Activated CD4-positive, alpha-beta T cell treated with anti-CD3 and anti-CD28 coated beads for 36 hours (primary cell): Measurements from ENCODE around the gene RBM15. TPM values are rescaled to one million over a fixed set of nuclear protein-coding genes. Genes with fewer than 3 reads are reported as not detected.

Experiments
- ATAC-seq: fragments of 200-7000 bp; cut with Tn5 transposase; one replicate; pipeline ENCODE4 v1.10.0; 2021; ENCODE audit warnings: mild to moderate bottlenecking, moderate library complexity
- CTCF ChIA-PET: fragments of 350-600 bp; sonication (Branson Sonifier 250); formaldehyde crosslinking; loops from one replicate; lab custom pipeline; 2021; ENCODE audit warnings: antibody characterized with exemption; lab: Charles Lee
- POLR2A ChIA-PET: fragments of 350-600 bp; sonication (Branson Sonifier 250); formaldehyde crosslinking; loops from one replicate; lab custom pipeline; 2021; ENCODE audit warnings: antibody characterized with exemption, inconsistent platforms; lab: Charles Lee
- DNase-seq: peaks from one replicate; pipeline ENCODE4 v3.0.0-alpha.2; 2020
- H3K27ac Mint-ChIP-seq: one replicate; pipeline ENCODE4 v1.8.0; 2021; ENCODE audit warnings: mixed read lengths
- H3K27me3 Mint-ChIP-seq: one replicate; pipeline ENCODE4 v1.8.0; 2021; ENCODE audit warnings: mixed read lengths
- H3K36me3 Mint-ChIP-seq: one replicate; pipeline ENCODE4 v1.8.0; 2021; ENCODE audit warnings: low read depth, mixed read lengths
- H3K4me1 Mint-ChIP-seq: one replicate; pipeline ENCODE4 v1.8.0; 2021; ENCODE audit warnings: mixed read lengths
- H3K4me3 Mint-ChIP-seq: one replicate; pipeline ENCODE4 v1.8.0; 2021; ENCODE audit warnings: mild to moderate bottlenecking, moderate library complexity, mixed read lengths
- H3K9me3 Mint-ChIP-seq: one replicate; pipeline ENCODE4 v1.8.0; 2021; ENCODE audit warnings: low read depth, mixed read lengths
- intact Hi-C, 2 experiments: fragments of 100-400 bp; cut with DNase I in 1 of 2; cut with micrococcal nuclease in 1 of 2; formaldehyde crosslinking; loops; one replicate each; pipeline versions ENCODE4 v1.14.2 to v1.15.1; 2022 to 2024; cut with DNase I, micrococcal nuclease
- total RNA-seq, 2 experiments: library from RNA; stranded (reverse); gene quantifications; one replicate each; pipeline ENCODE4 v1.2.3, GENCODE V29; 2021

Gene RBM15
- total RNA-seq, 2 experiments from 2014 or later, result 60.7 to 63.2 TPM

DNA sequence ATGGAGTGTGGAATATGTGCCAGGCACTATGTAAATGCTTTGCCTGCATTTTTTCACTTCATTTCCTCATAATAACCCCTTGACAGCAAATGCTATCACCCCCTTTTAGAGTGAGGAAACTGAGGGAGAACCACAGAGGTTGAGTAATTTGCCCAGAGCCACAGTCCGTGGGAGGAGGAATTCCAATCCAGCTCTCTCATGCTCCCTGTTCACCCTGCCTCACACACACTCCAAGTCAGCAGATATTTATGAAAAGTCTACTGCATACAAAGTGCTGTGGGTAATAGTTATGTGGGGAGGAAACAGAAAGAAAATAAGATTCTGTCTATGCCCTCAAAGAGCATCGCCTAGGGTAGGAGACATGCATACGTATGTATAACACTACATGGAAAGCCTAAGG is 30.9 kb upstream of the RBM15 start:
- no peak overlapping the region for H3K27ac Mint-ChIP-seq
- no peak for DNase-seq
- POLR2A ChIA-PET, result no interaction called here
- no peaks in the 10 kb centered on the region for H3K27me3 Mint-ChIP-seq
- H3K36me3 Mint-ChIP-seq, result no peaks in the 10 kb centered on the region
- H3K4me3 Mint-ChIP-seq, result no peak overlapping the region
- no peaks in the 10 kb centered on the region for H3K4me1 Mint-ChIP-seq
- no peak for ATAC-seq
- CTCF ChIA-PET, result interaction anchor here (0.6 to 19.7 kb wide), 4 partner anchors 18 to 932 kb away, joined by 3 to 547 read pairs (median 4); partner anchors contain the start of gene KCNC4
- H3K9me3 Mint-ChIP-seq, result no peaks in the 10 kb centered on the region
- intact Hi-C loops, result no loop called here

DNA sequence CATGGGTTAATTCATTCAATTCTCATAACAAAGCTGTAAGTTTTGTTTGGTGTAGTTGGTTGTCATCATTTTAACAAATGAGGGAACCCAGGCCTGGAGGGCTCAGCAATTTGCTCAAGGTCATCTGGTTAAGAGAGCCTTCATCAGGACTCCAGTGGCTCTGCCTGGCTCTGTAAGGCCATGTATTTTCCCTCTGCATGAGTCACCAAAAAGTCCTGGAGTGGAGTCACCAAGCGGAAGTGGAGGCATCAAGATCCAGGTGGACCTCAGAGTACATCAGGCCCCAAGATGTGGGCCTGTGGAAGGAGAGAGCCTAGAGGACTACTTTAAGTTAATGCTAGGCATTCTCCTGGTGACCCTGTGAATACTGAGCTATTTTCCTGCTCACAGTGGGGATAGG is 30.0 kb upstream of the RBM15 start:
- H3K27ac Mint-ChIP-seq, result no peak overlapping the region
- CTCF ChIA-PET, result interaction anchor here (0.6 to 19.7 kb wide), 8 partner anchors 8 to 187 kb away, joined by 3 to 547 read pairs (median 6); partner anchors contain the start of gene KCNC4
- no peaks in the 10 kb centered on the region for H3K4me1 Mint-ChIP-seq
- H3K36me3 Mint-ChIP-seq, result no peaks in the 10 kb centered on the region
- intact Hi-C loops, result no loop called here
- H3K27me3 Mint-ChIP-seq, result no peaks in the 10 kb centered on the region
- ATAC-seq (no peak), DNase-seq (no peak)
- no peaks in the 10 kb centered on the region for H3K9me3 Mint-ChIP-seq
- H3K4me3 Mint-ChIP-seq, result no peak overlapping the region
- POLR2A ChIA-PET, result no interaction called here

DNA sequence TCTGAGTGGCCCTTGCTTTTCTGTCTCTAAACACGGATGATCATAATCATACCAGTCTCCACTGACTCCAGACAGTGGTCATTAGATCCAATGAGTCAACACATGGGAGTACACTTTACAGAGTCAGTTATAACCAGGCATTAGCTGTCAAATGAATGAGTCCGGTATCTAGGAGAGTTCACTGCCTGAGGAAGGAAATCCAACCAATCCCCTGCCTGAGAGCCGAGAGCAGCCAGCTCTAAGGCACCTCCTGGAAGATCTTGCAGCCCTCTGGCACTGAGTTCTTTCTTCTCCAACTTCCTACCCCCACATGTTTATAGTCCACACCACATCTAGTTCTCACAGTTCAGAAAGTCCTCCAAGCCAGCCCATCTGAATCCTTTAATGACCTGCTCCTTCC is 29.4 kb upstream of the RBM15 start:
- no peaks in the 10 kb centered on the region for H3K4me1 Mint-ChIP-seq
- no peak overlapping the region for H3K4me3 Mint-ChIP-seq
- no peaks in the 10 kb centered on the region for H3K9me3 Mint-ChIP-seq
- DNase-seq, result no peak
- no peak for ATAC-seq
- H3K27ac Mint-ChIP-seq, result no peak overlapping the region
- intact Hi-C loops, result loop anchor here in 1 of 2 experiments (5.0 kb wide), 1 partner anchor 188 kb away; no protein-coding TSS in a partner anchor
- no peaks in the 10 kb centered on the region for H3K27me3 Mint-ChIP-seq
- POLR2A ChIA-PET, result no interaction called here
- CTCF ChIA-PET, result interaction anchor here (0.6 to 19.7 kb wide), 10 partner anchors 9 to 1022 kb away, joined by 3 to 547 read pairs (median 4); partner anchors contain the start of gene KCNC4
- no peaks in the 10 kb centered on the region for H3K36me3 Mint-ChIP-seq

DNA sequence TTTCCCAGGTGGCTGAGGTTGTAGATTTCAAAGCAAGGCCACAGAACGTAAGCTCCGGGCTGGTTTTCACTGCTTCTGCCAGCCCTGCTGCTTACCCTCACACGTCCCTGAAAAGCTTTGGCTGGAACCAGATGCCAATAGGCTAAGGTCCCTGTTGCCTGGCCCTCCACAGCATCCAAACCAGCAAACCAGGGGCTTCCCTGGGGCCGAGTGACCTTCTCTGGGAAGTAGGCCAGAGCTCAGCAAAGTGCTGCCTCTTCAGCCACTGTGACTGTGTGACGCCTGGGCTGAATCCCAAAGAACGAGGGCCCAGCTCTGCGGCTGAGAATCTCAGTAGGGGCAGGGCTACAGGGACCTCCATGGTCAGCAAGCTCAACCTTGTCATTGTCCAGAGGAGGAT is 28.9 kb upstream of the RBM15 start:
- POLR2A ChIA-PET, result no interaction called here
- DNase-seq (no peak), ATAC-seq (no peak)
- intact Hi-C loops, result loop anchor here in 1 of 2 experiments (5.0 kb wide), 1 partner anchor 187 kb away; no protein-coding TSS in a partner anchor
- Mint-ChIP-seq H3K27me3 (no peaks in the 10 kb centered on the region), H3K4me1 (no peaks in the 10 kb centered on the region), H3K4me3 (no peak overlapping the region), H3K36me3 (no peaks in the 10 kb centered on the region), H3K9me3 (no peaks in the 10 kb centered on the region), H3K27ac (no peak overlapping the region)
- CTCF ChIA-PET, result interaction anchor here (0.7 to 19.7 kb wide), 9 partner anchors 9 to 1023 kb away, joined by 3 to 547 read pairs (median 6); partner anchors contain the start of gene KCNC4

DNA sequence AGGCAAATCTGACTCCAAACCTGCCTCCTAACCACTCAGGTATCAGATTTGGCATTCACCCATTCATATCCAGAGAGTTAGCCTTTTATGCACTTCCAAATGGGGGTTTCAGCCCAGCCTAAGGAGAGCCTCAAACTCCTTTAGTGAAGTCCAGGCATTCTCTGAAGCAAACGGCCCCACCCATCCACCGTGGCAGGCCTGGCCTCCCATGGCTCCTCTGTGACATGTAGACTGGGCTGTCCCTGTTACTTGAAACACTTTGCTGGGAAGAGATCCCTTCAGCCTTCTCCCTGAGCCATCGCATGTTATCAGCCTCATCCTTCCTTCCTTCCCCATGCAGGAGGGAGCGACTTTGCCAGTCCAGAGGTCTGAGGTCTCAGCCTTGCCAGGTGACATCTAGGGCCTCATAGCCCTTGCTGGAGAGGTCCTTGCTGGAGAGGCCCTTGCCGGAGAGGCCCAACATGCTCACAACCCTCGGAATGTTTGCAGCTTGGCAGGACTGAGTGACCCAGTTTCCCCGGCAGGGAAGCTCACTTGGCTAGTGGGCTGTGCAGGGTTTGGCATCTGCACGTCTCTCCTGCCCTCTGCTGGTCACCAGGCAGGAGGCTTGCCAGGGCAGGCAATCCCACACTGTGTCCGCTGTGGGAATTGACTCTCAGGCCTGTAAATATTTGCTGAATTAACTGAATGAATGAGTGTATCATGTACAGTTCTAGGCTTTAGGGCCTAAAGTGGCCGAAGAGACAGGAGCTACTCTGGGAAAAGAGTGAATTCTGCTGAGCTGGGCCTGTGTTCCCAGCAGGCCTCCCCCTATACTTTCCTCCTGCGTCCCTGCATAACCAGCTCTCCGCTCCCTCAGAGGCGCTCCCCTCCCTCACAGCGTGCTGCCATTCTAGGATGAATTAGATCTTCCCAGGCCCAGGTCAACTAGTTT is 26.7 kb upstream of the RBM15 start:
- no peaks in the 10 kb centered on the region for H3K4me1 Mint-ChIP-seq
- H3K9me3 Mint-ChIP-seq, result no peaks in the 10 kb centered on the region
- H3K4me3 Mint-ChIP-seq, result no peak overlapping the region
- ChIA-PET CTCF (interaction anchor here (0.5 to 19.7 kb wide), 29 partner anchors 11 to 1045 kb away, joined by 3 to 547 read pairs (median 4); partner anchors contain the start of genes KCNA10 and KCNC4), POLR2A (interaction anchor here (1.0 to 2.1 kb wide), 3 partner anchors 26 to 110 kb away, joined by 3 to 10 read pairs (median 4); partner anchors contain the start of gene RBM15)
- ATAC-seq (peak; percentile 98), DNase-seq (peak; percentile 86)
- H3K27ac Mint-ChIP-seq, result no peak overlapping the region
- intact Hi-C loops, result loop anchor here (1.0 to 5.0 kb wide), 4 partner anchors 105 to 185 kb away; no protein-coding TSS in a partner anchor
- no peaks in the 10 kb centered on the region for H3K27me3 Mint-ChIP-seq
- no peaks in the 10 kb centered on the region for H3K36me3 Mint-ChIP-seq

DNA sequence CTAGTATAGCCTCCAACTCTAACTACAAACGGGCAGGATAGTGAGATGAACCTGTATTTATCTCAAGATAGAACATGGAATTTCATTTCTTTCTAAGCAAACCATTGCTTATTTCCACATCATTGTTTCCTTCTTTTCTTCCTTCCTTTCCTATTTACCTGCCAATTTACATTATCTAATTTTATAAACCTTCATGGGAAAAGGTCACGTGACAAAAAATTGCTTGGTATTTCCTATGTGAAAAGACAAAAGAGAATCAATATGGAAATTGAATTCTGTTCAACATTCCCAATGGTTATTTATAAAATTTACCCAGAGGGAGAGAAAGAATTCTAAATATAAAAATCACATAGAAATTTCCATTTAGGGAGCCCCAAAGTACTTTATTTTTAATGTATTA is 22.4 kb upstream of the RBM15 start:
- CTCF ChIA-PET, result interaction anchor here (1.0 to 19.7 kb wide), 3 partner anchors 112 to 179 kb away, joined by 3 to 547 read pairs (median 8); partner anchors contain the start of gene KCNC4
- ATAC-seq, result no peak
- intact Hi-C loops, result no loop called here
- no peaks in the 10 kb centered on the region for H3K27me3 Mint-ChIP-seq
- no peaks in the 10 kb centered on the region for H3K9me3 Mint-ChIP-seq
- no peaks in the 10 kb centered on the region for H3K36me3 Mint-ChIP-seq
- peaks cover 3% of the 10 kb centered on the region for H3K4me1 Mint-ChIP-seq
- DNase-seq, result no peak
- H3K27ac Mint-ChIP-seq, result no peak overlapping the region
- POLR2A ChIA-PET, result interaction anchor here (0.9 kb wide), 1 partner anchor 25 kb away, joined by 3 read pairs; no protein-coding TSS in a partner anchor
- no peak overlapping the region for H3K4me3 Mint-ChIP-seq

DNA sequence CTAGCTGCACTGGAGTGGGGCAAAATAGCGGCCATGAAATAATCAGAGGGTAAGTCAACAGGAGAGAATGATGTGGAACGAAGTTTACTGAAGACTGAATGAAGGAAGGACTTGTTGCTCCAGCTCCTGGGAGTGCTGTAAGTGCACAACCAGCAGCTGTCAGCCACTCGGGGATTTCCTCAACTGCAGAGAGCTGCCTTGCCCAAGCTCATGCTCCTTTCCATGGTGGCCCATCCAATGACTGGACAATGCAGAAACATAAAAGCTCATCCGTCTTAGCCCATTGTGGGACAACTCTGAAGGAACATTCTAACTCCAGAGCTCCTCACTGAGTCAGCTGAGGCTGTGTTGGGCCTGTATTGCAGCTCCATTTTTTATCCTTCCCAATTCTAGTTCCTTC is 21.1 kb upstream of the RBM15 start:
- intact Hi-C loops, result no loop called here
- no peak for DNase-seq
- Mint-ChIP-seq H3K4me3 (no peak overlapping the region), H3K9me3 (no peaks in the 10 kb centered on the region), H3K27ac (no peak overlapping the region), H3K27me3 (no peaks in the 10 kb centered on the region), H3K36me3 (no peaks in the 10 kb centered on the region), H3K4me1 (peaks cover 3% of the 10 kb centered on the region)
- ChIA-PET POLR2A (no interaction called here), CTCF (interaction anchor here (0.6 to 19.7 kb wide), 8 partner anchors 10 to 178 kb away, joined by 3 to 547 read pairs (median 4); partner anchors contain the start of gene KCNC4)
- ATAC-seq, result no peak

DNA sequence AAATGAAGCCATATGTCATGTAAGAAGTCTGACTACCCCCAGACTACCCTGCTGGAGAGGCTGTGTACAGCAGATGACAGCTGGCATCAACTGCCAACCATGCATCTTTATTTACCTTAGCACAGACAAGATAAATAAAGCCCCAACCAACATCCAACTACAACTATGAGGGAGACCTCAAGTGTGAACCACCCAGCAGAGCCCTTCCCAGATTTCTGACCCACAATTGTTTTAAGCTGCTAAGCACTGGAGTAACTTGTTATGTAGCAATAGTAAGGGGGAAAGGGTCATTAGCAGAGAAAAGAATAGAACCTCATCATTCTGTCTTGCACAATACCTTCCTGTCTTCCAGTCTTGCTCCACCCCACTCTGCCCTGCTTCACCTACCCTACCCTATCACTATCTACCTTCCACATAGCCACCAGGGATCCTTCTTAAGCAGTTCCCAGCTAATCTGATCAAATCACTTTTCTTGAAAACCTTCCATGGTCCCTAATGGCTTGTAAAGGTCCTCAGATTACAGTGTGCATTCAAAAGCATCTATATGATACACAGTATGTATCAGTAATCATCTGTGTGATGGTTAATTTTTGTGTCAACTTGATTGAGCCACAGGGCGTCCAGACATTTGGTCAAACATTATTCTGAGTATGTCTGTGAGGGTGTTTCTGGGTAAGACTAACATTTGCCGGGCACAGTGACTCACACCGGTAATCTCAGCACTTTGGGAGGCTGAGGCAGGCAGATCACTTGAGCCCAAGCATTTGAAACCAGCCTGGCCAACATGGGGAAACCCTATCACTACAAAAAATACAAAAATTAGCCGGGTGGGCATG is 19.6 kb upstream of the RBM15 start:
- H3K27me3 Mint-ChIP-seq, result no peaks in the 10 kb centered on the region
- no peak overlapping the region for H3K27ac Mint-ChIP-seq
- intact Hi-C loops, result no loop called here
- ATAC-seq (peak; percentile 55), DNase-seq (no peak)
- no peak overlapping the region for H3K4me3 Mint-ChIP-seq
- H3K9me3 Mint-ChIP-seq, result no peaks in the 10 kb centered on the region
- POLR2A ChIA-PET, result no interaction called here
- CTCF ChIA-PET, result interaction anchor here (1.1 to 19.7 kb wide), 3 partner anchors 20 to 141 kb away, joined by 4 to 547 read pairs (median 4); partner anchors contain the start of gene KCNC4
- no peaks in the 10 kb centered on the region for H3K36me3 Mint-ChIP-seq
- H3K4me1 Mint-ChIP-seq, result peaks cover 3% of the 10 kb centered on the region

DNA sequence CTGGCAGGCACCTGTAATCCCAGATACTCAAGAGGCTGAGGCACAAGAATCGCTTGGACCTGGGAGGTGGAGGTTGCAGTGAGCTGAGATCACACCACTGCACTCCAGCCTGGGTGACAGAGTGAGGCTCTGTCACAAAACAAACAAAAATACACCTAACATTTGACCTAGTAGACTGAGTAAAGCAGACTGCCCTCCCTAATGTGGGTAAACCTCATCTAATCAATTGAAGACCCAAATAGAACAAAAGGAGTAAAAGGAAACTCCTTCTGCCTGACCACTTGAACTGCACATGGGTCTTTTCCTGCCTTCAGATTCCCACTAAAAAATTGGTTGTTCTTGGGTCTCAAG is 19.0 kb upstream of the RBM15 start:
- ATAC-seq (no peak), DNase-seq (no peak)
- ChIA-PET CTCF (interaction anchor here (0.7 to 19.7 kb wide), 3 partner anchors 19 to 140 kb away, joined by 3 to 547 read pairs (median 4); partner anchors contain the start of genes KCNC4 and RBM15), POLR2A (no interaction called here)
- Mint-ChIP-seq H3K27me3 (no peaks in the 10 kb centered on the region), H3K9me3 (no peaks in the 10 kb centered on the region), H3K4me3 (no peak overlapping the region), H3K27ac (no peak overlapping the region), H3K36me3 (no peaks in the 10 kb centered on the region), H3K4me1 (peaks cover 3% of the 10 kb centered on the region)
- intact Hi-C loops, result no loop called here

DNA sequence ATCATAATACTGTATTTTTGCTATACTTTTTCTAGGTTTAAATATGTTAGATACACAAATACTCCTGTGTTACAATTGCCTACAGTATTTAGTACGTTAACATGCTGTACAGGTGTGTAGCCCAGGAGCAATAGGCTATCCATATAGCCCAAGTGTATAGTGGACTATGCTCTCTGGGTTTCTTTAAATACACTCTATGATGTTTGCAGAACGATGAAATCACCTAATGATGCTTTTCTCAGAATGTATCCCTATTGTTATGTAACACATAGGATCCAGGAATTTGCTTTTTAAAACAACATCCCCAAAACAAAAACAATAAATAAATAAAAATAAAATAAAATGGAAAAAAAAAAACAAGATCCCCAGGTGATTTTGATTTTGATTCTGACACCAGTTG is 18.1 kb upstream of the RBM15 start:
- H3K27me3 Mint-ChIP-seq, result no peaks in the 10 kb centered on the region
- ChIA-PET POLR2A (no interaction called here), CTCF (interaction anchor here (0.7 to 1.0 kb wide), 3 partner anchors 118 to 180 kb away, joined by 3 to 4 read pairs (median 4); no protein-coding TSS in a partner anchor)
- intact Hi-C loops, result no loop called here
- no peaks in the 10 kb centered on the region for H3K9me3 Mint-ChIP-seq
- H3K4me1 Mint-ChIP-seq, result peaks cover 3% of the 10 kb centered on the region
- ATAC-seq (no peak), DNase-seq (no peak)
- no peak overlapping the region for H3K4me3 Mint-ChIP-seq
- no peaks in the 10 kb centered on the region for H3K36me3 Mint-ChIP-seq
- no peak overlapping the region for H3K27ac Mint-ChIP-seq
